Measurements from ENCODE around the gene DUOX1.

DNA sequence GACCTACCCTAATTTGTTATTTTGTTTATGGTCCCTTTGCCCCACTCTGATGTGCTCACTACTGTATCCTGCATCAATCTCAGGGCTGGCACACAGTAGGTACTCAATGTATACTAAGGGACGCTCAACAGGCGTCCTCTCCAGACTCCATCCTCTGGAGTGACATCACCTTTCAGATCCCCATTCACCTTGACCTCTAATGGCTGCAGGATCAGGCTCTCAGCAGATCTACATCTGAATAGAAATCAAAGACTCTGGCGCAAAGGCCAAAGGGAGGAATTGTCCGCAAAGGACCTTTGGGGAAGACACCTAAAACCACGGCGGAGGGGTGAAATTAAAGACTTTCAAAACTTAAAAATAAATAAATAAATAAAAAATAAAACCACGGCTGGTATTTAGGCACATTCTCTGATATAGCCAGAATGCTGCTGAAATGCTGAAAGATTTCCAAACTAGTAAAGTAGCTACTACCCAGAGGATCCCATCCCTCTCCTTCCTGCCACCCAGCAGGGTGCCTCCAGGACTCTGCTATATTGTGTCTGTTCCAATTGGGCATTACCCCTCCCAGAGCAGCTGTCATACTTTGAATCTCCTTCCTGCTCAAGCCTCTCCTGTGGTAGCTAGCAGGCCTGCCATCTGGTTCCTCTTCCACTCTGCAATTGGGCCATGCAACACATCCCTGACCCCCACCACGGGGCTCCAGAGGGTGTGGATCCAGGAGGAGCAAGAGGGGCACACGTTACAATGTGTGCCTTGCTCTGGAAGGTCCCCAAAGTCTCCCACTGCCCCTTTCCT lies 51.9 kb downstream of the DUOX1 start:
- TF ChIP-seq CTCF (conservative IDR thresholded peaks at IDR 0.05): no peak
- no peak for TF ChIP-seq EZH2 (IDR thresholded peaks at IDR 0.05; ENCODE audit: low read depth)

Data from PC-9 (cell line).